HG02763 (cell line): ENCODE data around the gene MED8.
"Not testable (repeated sequence)": the region's sequence is repeated elsewhere in the genome, so short reads cannot be mapped to it uniquely, and the experiment has no call there.

Experiments
- ATAC-seq: cut with Tn5 transposase; IDR thresholded peaks from one replicate; pipeline ENCODE4 v1.9.1; 2021; ENCODE audit warnings: mild to moderate bottlenecking, moderate library complexity; ENCODE audit not compliant: unreplicated experiment

The MED8 gene

GRCh38 chr1:43421976-43422750, 32.6 kb upstream of the MED8 start:
- ATAC-seq, result no peak

- ATAC-seq, result no peak
Measured at GRCh38 chr1:43421396-43421795, 31.8 kb upstream of the MED8 start.

- ATAC-seq, result no peak
Measured at GRCh38 chr1:43420874-43421273, 31.3 kb upstream of the MED8 start.

- ATAC-seq, result no peak
Measured at GRCh38 chr1:43419627-43420425, 30.2 kb upstream of the MED8 start.

GRCh38 chr1:43418858-43419257, 29.3 kb upstream of the MED8 start:
- no peak for ATAC-seq

- ATAC-seq, result no peak
Measured at GRCh38 chr1:43415901-43416300, 26.3 kb upstream of the MED8 start.

GRCh38 chr1:43414634-43415223, 25.1 kb upstream of the MED8 start:
- no peak for ATAC-seq

GRCh38 chr1:43413426-43413825, 23.8 kb upstream of the MED8 start:
- ATAC-seq, result not testable (repeated sequence)

- no peak for ATAC-seq
Measured at GRCh38 chr1:43410571-43410970, 21.0 kb upstream of the MED8 start.

GRCh38 chr1:43405876-43406234, 16.3 kb upstream of the MED8 start:
- no peak for ATAC-seq

GRCh38 chr1:43405219-43405875, 15.7 kb upstream of the MED8 start:
- no peak for ATAC-seq

GRCh38 chr1:43404353-43404752, 14.8 kb upstream of the MED8 start:
- no peak for ATAC-seq

GRCh38 chr1:43402089-43402865, 12.7 kb upstream of the MED8 start:
- ATAC-seq, result no peak

- ATAC-seq, result not testable (repeated sequence)
Measured at GRCh38 chr1:43400441-43400840, 10.8 kb upstream of the MED8 start.

GRCh38 chr1:43398227-43398626, 8.6 kb upstream of the MED8 start:
- ATAC-seq, result no peak

GRCh38 chr1:43396059-43396458, 6.5 kb upstream of the MED8 start:
- ATAC-seq, result no peak

GRCh38 chr1:43395523-43395922, 5.9 kb upstream of the MED8 start:
- ATAC-seq, result no peak

GRCh38 chr1:43392702-43393101, 3.1 kb upstream of the MED8 start:
- no peak for ATAC-seq

GRCh38 chr1:43388613-43389012, 987 bp downstream of the MED8 start:
- no peak for ATAC-seq

- no peak for ATAC-seq
Measured at GRCh38 chr1:43387976-43388599, 1.5 kb downstream of the MED8 start.
